HCT116 (cell line): ENCODE data around the gene SSX2IP.

Source experiments
- CTCF ChIP-seq, 3 experiments: fragments of 200-600 bp in 1 of 3; sonication (generic) in 1 of 3; IDR thresholded peaks in 2 of 3; conservative IDR thresholded peaks in 1 of 3; 2 replicates each; pipeline ENCODE4 v1.5.1; 2012 to 2017; ENCODE audit warnings: low read depth in 2 of 3, low read length in 2 of 3, antibody characterized with exemption in 1 of 3, borderline replicate concordance in 1 of 3, control low read depth in 1 of 3, mild to moderate bottlenecking in 1 of 3, mixed read lengths in 1 of 3, mixed run types in 1 of 3, moderate library complexity in 1 of 3; ENCODE audit not compliant: insufficient read depth in 1 of 3
- EZH2 ChIP-seq: fragments of 200-600 bp; sonication (generic); IDR thresholded peaks from 2 replicates; pipeline ENCODE4 v1.6.1; 2017; ENCODE audit warnings: antibody characterized with exemption, mixed run types
- EZH2phosphoT487 ChIP-seq: fragments of 200-600 bp; IDR thresholded peaks from 2 replicates; pipeline ENCODE4 v1.6.1; 2018; ENCODE audit warnings: antibody characterized with exemption, borderline replicate concordance
- JUND ChIP-seq: IDR thresholded peaks from 2 replicates; pipeline ENCODE4 v1.6.1; 2012
- MAX ChIP-seq: IDR thresholded peaks from 2 replicates; pipeline ENCODE4 v1.6.1; 2012
- POLR2A ChIP-seq: IDR thresholded peaks from 2 replicates; pipeline ENCODE4 v1.7.0; 2011; ENCODE audit warnings: borderline replicate concordance; ENCODE audit not compliant: insufficient read depth, insufficient read length; ENCODE audit errors: extremely low read depth

- no peak for TF ChIP-seq EZH2phosphoT487
- no peak for TF ChIP-seq CTCF (IDR thresholded peaks at IDR 0.05 in 2 of 3, conservative IDR thresholded peaks at IDR 0.05 in 1 of 3; ENCODE audit: borderline replicate concordance in 1 of 3, insufficient read depth in 1 of 3, low read depth in 2 of 3, low read length in 2 of 3)
- TF ChIP-seq EZH2 = no peak
- no peak for TF ChIP-seq POLR2A
- TF ChIP-seq MAX = no peak
- TF ChIP-seq JUND = no peak
These were observed 42.3 kb upstream of the SSX2IP start for GRCh38 chr1:84732520-84732919.
